GM06990 (cell line): Measurements from ENCODE around the gene TMPRSS3.

ENCODE experiments used
- DNase-seq: peaks from one replicate; pipeline ENCODE4 v3.0.0-alpha.2; 2011; ENCODE audit not compliant: insufficient read length; ENCODE audit errors: extremely low read depth
- H3K27me3 ChIP-seq: replicated peaks from 2 replicates; pipeline ENCODE4 v1.6.0; 2011; ENCODE audit warnings: low read length; ENCODE audit not compliant: control insufficient read depth, insufficient read depth
- H3K36me3 ChIP-seq: 2 replicates; pipeline ENCODE4 v1.5.1; 2011; ENCODE audit warnings: low read length; ENCODE audit not compliant: control insufficient read depth, insufficient read depth
- H3K4me3 ChIP-seq: replicated peaks from 2 replicates; pipeline ENCODE4 v1.5.1; 2011; ENCODE audit warnings: low read depth, mild to moderate bottlenecking, control low read depth, low read length
- CTCF ChIP-seq: IDR thresholded peaks from 2 replicates; pipeline ENCODE4 v1.5.1; 2011; ENCODE audit warnings: low read length, control low read depth, mild to moderate bottlenecking, inconsistent platforms; ENCODE audit not compliant: insufficient read depth, poor library complexity, severe bottlenecking

The TMPRSS3 gene

GRCh38 chr21:42346441-42346840 is 49.4 kb downstream of the TMPRSS3 start:
- DNase-seq = no peak
- Histone ChIP-seq H3K27me3 (peaks cover 2% of the 10 kb centered on the region; the same call in 1 of the 2 replicates), H3K4me3 (no peak overlapping the region), H3K36me3 (no peaks in the 10 kb centered on the region)
- no peak for TF ChIP-seq CTCF

DNA sequence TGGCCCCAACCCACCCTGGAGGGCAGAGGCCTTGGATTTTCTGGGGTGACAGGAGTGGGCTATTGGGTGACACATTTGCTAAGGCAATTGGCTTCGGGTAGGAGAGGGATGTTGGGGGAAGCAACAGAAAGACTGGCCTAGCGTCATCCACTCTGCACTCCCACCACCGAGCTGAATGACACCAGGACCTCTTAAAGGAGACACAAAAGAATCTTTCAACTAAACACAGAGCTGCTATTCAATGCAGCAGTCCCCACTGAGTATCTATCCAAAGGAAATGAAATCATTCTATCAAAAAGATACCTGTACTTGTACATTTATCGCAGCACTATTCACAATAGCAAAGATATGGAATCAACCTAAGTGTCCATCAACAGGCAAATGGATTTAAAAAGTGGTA is 51.2 kb downstream of the TMPRSS3 start:
- H3K4me3 ChIP-seq = no peak overlapping the region
- no peaks in the 10 kb centered on the region for H3K36me3 ChIP-seq
- DNase-seq = no peak
- TF ChIP-seq CTCF = no peak
- H3K27me3 ChIP-seq = peaks cover 2% of the 10 kb centered on the region; the same call in 1 of the 2 replicates

- Histone ChIP-seq H3K4me3 (no peak overlapping the region), H3K27me3 (peaks cover 2% of the 10 kb centered on the region; the same call in 1 of the 2 replicates), H3K36me3 (no peaks in the 10 kb centered on the region)
- DNase-seq = no peak
- no peak for TF ChIP-seq CTCF
These were observed 51.8 kb downstream of the TMPRSS3 start for GRCh38 chr21:42343963-42344510.

DNA sequence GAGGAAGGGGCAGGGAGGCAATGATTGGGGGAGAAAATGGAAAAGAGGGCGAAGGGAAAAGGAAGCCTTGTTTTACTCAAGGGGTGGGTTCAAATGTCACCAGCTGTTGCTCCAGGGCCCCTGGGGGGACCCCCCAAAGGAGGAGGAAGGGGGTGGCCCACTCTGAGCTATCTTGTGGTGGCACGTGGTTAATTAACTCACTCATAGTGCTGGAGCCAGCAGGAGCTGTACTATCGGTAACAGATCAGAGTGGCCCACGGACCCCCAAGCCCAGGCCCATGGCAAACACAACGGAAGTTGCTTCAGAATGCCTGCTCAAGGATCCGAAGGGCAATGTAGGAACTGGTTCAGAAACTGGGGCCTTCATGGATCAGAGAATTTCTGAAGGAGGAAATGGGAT is 52.3 kb downstream of the TMPRSS3 start:
- no peaks in the 10 kb centered on the region for H3K36me3 ChIP-seq
- DNase-seq = no peak
- no peak overlapping the region for H3K4me3 ChIP-seq
- peaks cover 2% of the 10 kb centered on the region; the same call in 1 of the 2 replicates for H3K27me3 ChIP-seq
- TF ChIP-seq CTCF = no peak

GRCh38 chr21:42343101-42343500 is 52.8 kb downstream of the TMPRSS3 start:
- no peak for DNase-seq
- no peak for TF ChIP-seq CTCF
- Histone ChIP-seq H3K36me3 (no peaks in the 10 kb centered on the region), H3K27me3 (peaks cover 2% of the 10 kb centered on the region; the same call in 1 of the 2 replicates), H3K4me3 (no peak overlapping the region)

DNA sequence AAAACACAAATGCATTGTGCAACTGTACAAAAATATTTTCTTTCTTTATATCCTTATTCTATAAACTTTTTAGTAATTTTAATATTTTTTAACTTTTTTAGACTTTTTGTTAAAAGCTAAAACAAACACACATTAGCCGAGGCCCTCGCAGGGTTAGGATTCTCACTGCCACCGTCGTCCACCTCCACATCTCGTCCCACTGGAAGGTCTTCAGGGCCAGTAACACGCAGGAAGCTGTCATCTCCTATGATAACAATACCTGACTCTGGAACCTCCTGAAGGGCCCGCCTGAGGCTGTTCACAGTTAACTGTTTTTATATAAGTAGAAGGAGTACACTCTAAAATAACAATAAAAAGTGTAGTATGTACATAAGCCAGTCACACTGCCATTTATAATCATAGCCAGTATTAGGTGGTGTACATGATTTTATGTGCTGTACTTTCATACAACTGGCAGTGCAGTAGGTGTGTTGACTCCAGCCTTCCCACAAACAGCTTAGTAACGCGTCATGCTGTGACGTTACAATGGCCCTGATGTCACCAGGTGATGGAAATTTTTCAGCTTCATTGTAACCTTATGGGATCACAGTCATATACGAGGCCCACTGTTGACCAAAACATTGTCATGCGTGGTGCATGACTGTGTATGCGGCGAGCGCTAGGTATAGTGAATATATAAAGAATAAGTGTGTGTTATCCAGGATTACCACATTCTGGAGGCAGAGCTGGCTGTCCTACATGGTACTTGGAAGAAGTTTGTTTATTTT is 53.9 kb downstream of the TMPRSS3 start:
- Histone ChIP-seq H3K36me3 (no peaks in the 10 kb centered on the region), H3K27me3 (no peaks in the 10 kb centered on the region), H3K4me3 (no peak overlapping the region)
- TF ChIP-seq CTCF = no peak
- DNase-seq = no peak
